HG03521 (cell line): ENCODE measurements around the gene SLITRK6.
"Not testable (repeated sequence)": the region's sequence is repeated elsewhere in the genome, so short reads cannot be mapped to it uniquely, and the experiment has no call there.

Experiments
- ATAC-seq: cut with Tn5 transposase; IDR thresholded peaks from one replicate; pipeline ENCODE4 v1.9.1; 2021; ENCODE audit warnings: mild to moderate bottlenecking, moderate library complexity; ENCODE audit not compliant: unreplicated experiment

Gene SLITRK6

GRCh38 chr13:85799097-85799582 lies at the start of gene SLITRK6:
Gene SLITRK6 (minus strand): TSS chr13:85799419. CDS start chr13:85796508, 2,911 bp downstream.
- no peak for ATAC-seq

- ATAC-seq = no peak
These were observed 47.8 kb upstream of the SLITRK6 start for GRCh38 chr13:85847012-85847411.

GRCh38 chr13:85841427-85841826 lies 42.2 kb upstream of the SLITRK6 start:
- no peak for ATAC-seq

- ATAC-seq = no peak
These were observed 34.7 kb upstream of the SLITRK6 start for GRCh38 chr13:85833921-85834320.

- ATAC-seq = no peak
These were observed 29.0 kb upstream of the SLITRK6 start for GRCh38 chr13:85828094-85828684.

- no peak for ATAC-seq
These were observed 26.2 kb upstream of the SLITRK6 start for GRCh38 chr13:85825454-85825853.

GRCh38 chr13:85823832-85824231 lies 24.6 kb upstream of the SLITRK6 start:
- ATAC-seq = no peak

- ATAC-seq = no peak
These were observed 20.3 kb upstream of the SLITRK6 start for GRCh38 chr13:85819513-85819912.

- ATAC-seq = no peak
These were observed 17.2 kb upstream of the SLITRK6 start for GRCh38 chr13:85816413-85816812.

- no peak for ATAC-seq
These were observed 13.1 kb upstream of the SLITRK6 start for GRCh38 chr13:85812282-85812681.

GRCh38 chr13:85808811-85809210 lies 9.6 kb upstream of the SLITRK6 start:
- ATAC-seq = no peak

- ATAC-seq = peak; percentile 63
These were observed 7.4 kb upstream of the SLITRK6 start for GRCh38 chr13:85806553-85807175.

GRCh38 chr13:85798556-85798955 lies 663 bp downstream of the SLITRK6 start:
- no peak for ATAC-seq

GRCh38 chr13:85797311-85797710 lies 1.9 kb downstream of the SLITRK6 start:
- ATAC-seq = no peak

- no peak for ATAC-seq
These were observed 14.0 kb downstream of the SLITRK6 start for GRCh38 chr13:85785205-85785604.

- ATAC-seq = no peak
These were observed 26.9 kb downstream of the SLITRK6 start for GRCh38 chr13:85772367-85772766.

- ATAC-seq = no peak
These were observed 27.4 kb downstream of the SLITRK6 start for GRCh38 chr13:85771856-85772255.

- ATAC-seq = no peak
These were observed 30.3 kb downstream of the SLITRK6 start for GRCh38 chr13:85768946-85769345.

- no peak for ATAC-seq
These were observed 44.1 kb downstream of the SLITRK6 start for GRCh38 chr13:85755123-85755522.

GRCh38 chr13:85743201-85743770 lies 55.9 kb downstream of the SLITRK6 start:
- not testable (repeated sequence) for ATAC-seq
